C4-2B (cell line): ENCODE results near the gene ZNHIT6.

Experiments
- H3K27ac ChIP-seq: fragments of 450-650 bp; 2 replicates; pipeline ENCODE4 v1.5.1; 2017
- ZFX ChIP-seq: fragments of 450-650 bp; IDR thresholded peaks from 2 replicates; pipeline ENCODE4 v1.6.1; 2017
- TF ChIP-seq, protein P1 (sequence below): fragments of 450-650 bp; conservative IDR thresholded peaks from 2 replicates; pipeline ENCODE4 v1.5.1; 2017; ENCODE audit warnings: mild to moderate bottlenecking

The ZNHIT6 gene

GRCh38 chr1:85607921-85608265 lies 100.3 kb downstream of the ZNHIT6 start:
- H3K27ac ChIP-seq: no peak overlapping the region
- TF ChIP-seq, protein P1, sequence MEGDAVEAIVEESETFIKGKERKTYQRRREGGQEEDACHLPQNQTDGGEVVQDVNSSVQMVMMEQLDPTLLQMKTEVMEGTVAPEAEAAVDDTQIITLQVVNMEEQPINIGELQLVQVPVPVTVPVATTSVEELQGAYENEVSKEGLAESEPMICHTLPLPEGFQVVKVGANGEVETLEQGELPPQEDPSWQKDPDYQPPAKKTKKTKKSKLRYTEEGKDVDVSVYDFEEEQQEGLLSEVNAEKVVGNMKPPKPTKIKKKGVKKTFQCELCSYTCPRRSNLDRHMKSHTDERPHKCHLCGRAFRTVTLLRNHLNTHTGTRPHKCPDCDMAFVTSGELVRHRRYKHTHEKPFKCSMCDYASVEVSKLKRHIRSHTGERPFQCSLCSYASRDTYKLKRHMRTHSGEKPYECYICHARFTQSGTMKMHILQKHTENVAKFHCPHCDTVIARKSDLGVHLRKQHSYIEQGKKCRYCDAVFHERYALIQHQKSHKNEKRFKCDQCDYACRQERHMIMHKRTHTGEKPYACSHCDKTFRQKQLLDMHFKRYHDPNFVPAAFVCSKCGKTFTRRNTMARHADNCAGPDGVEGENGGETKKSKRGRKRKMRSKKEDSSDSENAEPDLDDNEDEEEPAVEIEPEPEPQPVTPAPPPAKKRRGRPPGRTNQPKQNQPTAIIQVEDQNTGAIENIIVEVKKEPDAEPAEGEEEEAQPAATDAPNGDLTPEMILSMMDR: no peak
- no peak for TF ChIP-seq ZFX

DNA sequence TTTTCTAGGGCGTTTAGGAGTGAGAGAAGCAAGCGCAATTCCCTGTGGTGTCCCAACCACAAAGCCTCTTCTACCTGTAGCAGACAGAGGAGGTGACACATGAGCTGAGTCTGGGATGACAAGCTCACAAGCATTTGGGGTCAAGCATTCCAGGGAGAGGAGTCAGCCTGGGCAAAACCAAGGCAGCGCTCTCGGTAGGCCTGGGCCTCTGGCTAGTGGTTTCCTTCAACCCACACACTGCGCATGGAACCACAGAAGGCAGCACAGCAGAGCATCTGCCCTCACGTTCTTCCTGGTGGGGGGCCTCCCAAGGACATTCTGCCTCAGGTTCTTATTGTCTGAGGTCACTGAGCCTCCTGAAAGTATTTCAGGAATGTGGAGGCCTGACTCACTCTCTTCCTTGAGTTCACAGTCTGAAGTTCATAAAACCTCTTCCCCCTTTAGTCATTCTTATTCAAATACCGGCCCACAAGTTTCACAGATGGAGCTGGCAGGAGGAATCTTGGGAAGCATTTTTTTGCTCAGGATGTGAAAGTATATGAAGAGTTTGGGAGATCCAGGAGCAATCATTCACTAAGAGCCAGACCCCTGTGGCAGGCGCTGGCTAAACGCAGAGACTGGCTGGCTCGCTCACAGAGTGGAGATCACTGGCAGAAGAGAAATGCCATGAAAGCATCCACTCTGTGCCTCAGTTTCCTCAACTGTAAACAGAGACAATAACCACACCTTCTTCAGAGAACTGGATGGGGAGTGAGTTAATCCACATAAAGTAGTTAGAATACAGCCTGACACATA lies 100.9 kb downstream of the ZNHIT6 start:
- no peak overlapping the region for H3K27ac ChIP-seq
- TF ChIP-seq ZFX: no peak
- TF ChIP-seq, protein P1: no peak

- no peak overlapping the region for H3K27ac ChIP-seq
- TF ChIP-seq ZFX: no peak
- TF ChIP-seq, protein P1: peak; percentile 15; the same call in 1 of the 2 replicates
Observed at GRCh38 chr1:85606414-85606800, 101.8 kb downstream of the ZNHIT6 start.

GRCh38 chr1:85605484-85606413 lies 102.5 kb downstream of the ZNHIT6 start:
- H3K27ac ChIP-seq: no peak overlapping the region
- TF ChIP-seq, protein P1: peak; percentile 39
- no peak for TF ChIP-seq ZFX

- H3K27ac ChIP-seq: no peak overlapping the region
- TF ChIP-seq, protein P1: no peak
Observed at GRCh38 chr1:85604298-85604997, 103.8 kb downstream of the ZNHIT6 start.

DNA sequence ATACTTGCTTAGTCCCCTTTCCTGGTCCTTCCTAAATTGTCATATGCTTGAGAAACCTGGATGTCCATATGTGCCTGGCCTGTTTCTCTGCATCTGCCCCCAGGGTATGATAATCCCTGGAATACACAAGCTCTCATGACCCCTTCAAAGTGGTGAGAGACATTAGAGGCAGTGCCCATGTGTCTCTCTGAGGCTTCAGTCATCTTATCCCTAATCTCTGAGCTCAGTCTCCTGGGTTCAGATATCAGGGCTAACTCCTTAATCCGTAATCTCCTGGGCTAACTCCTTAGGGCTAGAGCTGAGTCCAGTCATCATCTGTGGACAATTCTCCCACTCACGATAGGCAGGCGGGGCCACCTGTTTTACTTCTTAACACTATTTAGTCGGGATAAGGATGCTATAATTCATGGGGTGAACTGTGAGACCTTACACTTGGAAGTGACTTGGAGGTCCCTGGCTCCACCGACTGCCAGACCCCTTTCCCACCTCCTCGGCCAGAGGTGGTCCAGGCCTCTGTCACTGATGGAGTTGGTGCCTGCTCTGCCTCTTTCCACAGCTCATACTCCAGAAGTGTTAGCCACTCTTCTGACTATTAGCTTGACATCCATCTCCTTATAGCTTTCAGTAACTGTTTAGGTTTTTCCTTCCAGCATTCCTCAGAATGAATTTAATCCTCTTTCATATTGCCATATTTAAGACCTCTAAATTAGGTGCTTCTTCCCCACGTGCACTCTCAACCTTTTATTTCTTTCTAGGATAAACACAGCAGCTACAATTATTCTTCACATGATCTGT lies 105.0 kb downstream of the ZNHIT6 start:
- TF ChIP-seq, protein P1: no peak
- TF ChIP-seq ZFX: no peak
- no peak overlapping the region for H3K27ac ChIP-seq
